ENCODE measurements around the gene TMPRSS6. TPM values are rescaled to one million over a fixed set of nuclear protein-coding genes. Genes with fewer than 3 reads are reported as not detected.

TMPRSS6 gene
- total RNA-seq, 1 experiment from 2014 or later: not detected

- CTCF ChIA-PET: no interaction called here
- no peak overlapping the region for H3K4me3 Mint-ChIP-seq (ENCODE audit: low read depth, unreplicated experiment)
- peaks cover 15% of the 10 kb centered on the region for H3K27me3 Mint-ChIP-seq (ENCODE audit: unreplicated experiment)
- H3K27ac Mint-ChIP-seq (ENCODE audit: unreplicated experiment): no peak overlapping the region
- no peak for TF ChIP-seq CTCF (IDR thresholded peaks at IDR 0.05; ENCODE audit: unreplicated experiment)
- H3K9me3 Mint-ChIP-seq (ENCODE audit: low read depth, unreplicated experiment): no peaks in the 10 kb centered on the region
- no TSS peak for BruUV-seq (replicated peaks)
- no peak for DNase-seq
- H3K4me1 Mint-ChIP-seq (ENCODE audit: low read depth, unreplicated experiment): peaks cover 30% of the 10 kb centered on the region
- intact Hi-C loops (cut with micrococcal nuclease; ENCODE audit: unreplicated experiment): no loop called here
- H3K36me3 Mint-ChIP-seq (ENCODE audit: insufficient read depth, unreplicated experiment): no peaks in the 10 kb centered on the region
Observed at GRCh38 chr22:37061611-37062375, 47.7 kb downstream of the TMPRSS6 start.

GRCh38 chr22:37060801-37061610 is 48.5 kb downstream of the TMPRSS6 start:
- CTCF ChIA-PET: no interaction called here
- no TSS peak for BruUV-seq (replicated peaks)
- Mint-ChIP-seq H3K9me3 (ENCODE audit: low read depth, unreplicated experiment) (no peaks in the 10 kb centered on the region), H3K36me3 (ENCODE audit: insufficient read depth, unreplicated experiment) (no peaks in the 10 kb centered on the region), H3K4me1 (ENCODE audit: low read depth, unreplicated experiment) (peaks cover 30% of the 10 kb centered on the region), H3K27me3 (ENCODE audit: unreplicated experiment) (peaks cover 10% of the 10 kb centered on the region), H3K27ac (ENCODE audit: unreplicated experiment) (no peak overlapping the region), H3K4me3 (ENCODE audit: low read depth, unreplicated experiment) (no peak overlapping the region)
- no peak for DNase-seq
- intact Hi-C loops (cut with micrococcal nuclease; ENCODE audit: unreplicated experiment): no loop called here
- no peak for TF ChIP-seq CTCF (IDR thresholded peaks at IDR 0.05; ENCODE audit: unreplicated experiment)

- CTCF ChIA-PET: no interaction called here
- BruUV-seq (replicated peaks): no TSS peak
- peaks cover 8% of the 10 kb centered on the region for H3K27me3 Mint-ChIP-seq (ENCODE audit: unreplicated experiment)
Observed at GRCh38 chr22:37059876-37060449, 49.5 kb downstream of the TMPRSS6 start.

More at GRCh38 chr22:37059876-37060449, 49.5 kb downstream of the TMPRSS6 start:
- H3K4me3 Mint-ChIP-seq (ENCODE audit: low read depth, unreplicated experiment): no peak overlapping the region
- peaks cover 25% of the 10 kb centered on the region for H3K4me1 Mint-ChIP-seq (ENCODE audit: low read depth, unreplicated experiment)
- no peaks in the 10 kb centered on the region for H3K36me3 Mint-ChIP-seq (ENCODE audit: insufficient read depth, unreplicated experiment)
- intact Hi-C loops (cut with micrococcal nuclease; ENCODE audit: unreplicated experiment): no loop called here
- DNase-seq: no peak
- no peak overlapping the region for H3K27ac Mint-ChIP-seq (ENCODE audit: unreplicated experiment)
- H3K9me3 Mint-ChIP-seq (ENCODE audit: low read depth, unreplicated experiment): no peaks in the 10 kb centered on the region
- no peak for TF ChIP-seq CTCF (IDR thresholded peaks at IDR 0.05; ENCODE audit: unreplicated experiment)

All from Calu3 (cell line).